Transverse colon (tissue), 4 donors: Measurements from ENCODE around the gene LAMTOR2. TPM values are rescaled to one million over a fixed set of nuclear protein-coding genes. Genes with fewer than 3 reads are reported as not detected.

Experiments used
- DNase-seq: peaks from one replicate; pipeline ENCODE4 v3.0.0-alpha.2; 2019
- H3K27ac ChIP-seq, 4 donors: fragments of 200-600 bp; sonication (generic); 2 replicates each; pipeline ENCODE4 v1.5.1; 2016 to 2018; ENCODE audit warnings: inconsistent platforms in 4 of 4
- H3K27me3 ChIP-seq: fragments of 200-600 bp; sonication (generic); 2 replicates; pipeline ENCODE4 v1.5.1; 2017; ENCODE audit warnings: inconsistent platforms
- H3K36me3 ChIP-seq, 4 donors: fragments of 200-600 bp; sonication (generic); 2 replicates each; pipeline ENCODE4 v1.5.1; 2017 to 2019; ENCODE audit warnings: inconsistent platforms in 4 of 4
- H3K4me1 ChIP-seq, 4 donors: fragments of 200-600 bp; sonication (generic); 2 replicates each; pipeline ENCODE4 v1.5.1; 2017 to 2020; ENCODE audit warnings: inconsistent platforms in 4 of 4
- H3K4me3 ChIP-seq, 4 donors: fragments of 200-600 bp; sonication (generic); 1 replicate in 1 of 4; 2 replicates in 3 of 4; pipeline versions ENCODE4 v1.5.1 to v1.6.1; 2017 to 2019; ENCODE audit warnings: inconsistent platforms in 4 of 4
- H3K9me3 ChIP-seq, 2 donors: fragments of 200-600 bp; sonication (generic); 2 replicates each; pipeline ENCODE4 v1.5.1; 2017 to 2019; ENCODE audit warnings: inconsistent platforms in 2 of 2
- CTCF ChIP-seq, 5 experiments: fragments of 200-600 bp in 3 of 5; fragments of 450-650 bp in 2 of 5; sonication (generic) in 3 of 5; IDR thresholded peaks; 1 replicate in 2 of 5; 2 replicates in 3 of 5; pipeline ENCODE4 v1.5.1; 2016 to 2017; ENCODE audit warnings: antibody characterized with exemption in 5 of 5, inconsistent platforms in 3 of 5, mild to moderate bottlenecking in 2 of 5, moderate library complexity in 1 of 5
- EP300 ChIP-seq: sonication (generic); formaldehyde crosslinking; IDR thresholded peaks from one replicate; pipeline ENCODE4 v1.6.1; 2017; ENCODE audit warnings: antibody characterized with exemption, low read depth
- POLR2A ChIP-seq: fragments of 450-650 bp; IDR thresholded peaks from one replicate; pipeline ENCODE4 v1.6.1; 2016; ENCODE audit warnings: antibody characterized with exemption, mild to moderate bottlenecking, moderate library complexity
- POLR2AphosphoS5 ChIP-seq, 3 donors: sonication (generic); formaldehyde crosslinking; IDR thresholded peaks; one replicate each; pipeline ENCODE4 v1.6.1; 2016; ENCODE audit warnings: antibody characterized with exemption in 3 of 3
- WGBS, 2 donors: methylation state at CpG; one replicate each; pipeline ENCODE4 v1.1.5; 2018; ENCODE audit warnings: low coverage in 1 of 2; 5-methylcytosine and 5-hydroxymethylcytosine counted together
- in situ Hi-C, 4 donors: fragments of 200-750 bp; cut with MboI; loops; one replicate each; pipeline versions ENCODE4 v1.15.0 to v1.15.1; 2017; ENCODE audit warnings: low sequenced_read_pairs in 3 of 4, low pct_ligation_motif_present in 1 of 4, low pct_unique_long_range_greater_than_20kb in 1 of 4
- intact Hi-C: fragments of 100-400 bp; cut with DNase I; formaldehyde crosslinking; loops from one replicate; pipeline ENCODE4 v1.15.1; 2023; ENCODE audit warnings: low total_unique reads
- total RNA-seq, 4 donors: library from RNA; depleted of rRNA; stranded (reverse); fragments of >200 nt; gene quantifications; one replicate each; pipeline ENCODE4 v1.1.0, GENCODE V29; 2016

The LAMTOR2 gene
- total RNA-seq, 4 donors from 2014 or later, result 20.9 to 70.9 (median 47.5) TPM

- in situ Hi-C loops (loop anchor here in 1 of 4 donors (25.0 kb wide), 1 partner anchor 132 kb away; the partner anchor contains the start of gene PMF1), intact Hi-C loops (no loop called here)
- Histone ChIP-seq H3K9me3 (no peaks in the 10 kb centered on the region), H3K4me1 (peaks cover 0 to 27% (median 19%) of the 10 kb centered on the region in 4 donors), H3K4me3 (no peak overlapping the region), H3K27ac (no peak overlapping the region), H3K36me3 (no peaks in the 10 kb centered on the region), H3K27me3 (no peaks in the 10 kb centered on the region)
- no peak for DNase-seq
- WGBS, 2 donors, result 71% methylated on average over 8 of the region's 8 CpGs; no CpG with 5 or more reads in 1 of the 2 donors
- TF ChIP-seq CTCF (IDR thresholded peaks at IDR 0.05), result no peak
- TF ChIP-seq POLR2AphosphoS5 (IDR thresholded peaks at IDR 0.05), result no peak
- TF ChIP-seq EP300, result no peak
- TF ChIP-seq POLR2A, result no peak
These were observed 25.8 kb downstream of the LAMTOR2 start for GRCh38 chr1:156080241-156080862.

- WGBS, 2 donors, result 59% methylated on average over 4 of the region's 4 CpGs; no CpG with 5 or more reads in 1 of the 2 donors
- H3K27ac ChIP-seq, result no peak overlapping the region
- no peaks in the 10 kb centered on the region for H3K9me3 ChIP-seq
- no peaks in the 10 kb centered on the region for H3K36me3 ChIP-seq
- no peaks in the 10 kb centered on the region for H3K27me3 ChIP-seq
- peaks cover 0 to 27% (median 17%) of the 10 kb centered on the region in 4 donors for H3K4me1 ChIP-seq
- H3K4me3 ChIP-seq, result no peak overlapping the region
- TF ChIP-seq POLR2A (no peak), POLR2AphosphoS5 (IDR thresholded peaks at IDR 0.05) (no peak), CTCF (IDR thresholded peaks at IDR 0.05) (no peak), EP300 (no peak)
- in situ Hi-C loops (loop anchor here in 1 of 4 donors (25.0 kb wide), 1 partner anchor 131 kb away; the partner anchor contains the start of gene PMF1), intact Hi-C loops (no loop called here)
- no peak for DNase-seq
These were observed 26.2 kb downstream of the LAMTOR2 start for GRCh38 chr1:156080863-156081179.

GRCh38 chr1:156081180-156081916 lies 26.8 kb downstream of the LAMTOR2 start:
- H3K4me3 ChIP-seq, result peak overlapping the region; percentile 53 to 90 (median 69)
- H3K36me3 ChIP-seq, result no peaks in the 10 kb centered on the region
- TF ChIP-seq CTCF (IDR thresholded peaks at IDR 0.05), result no peak
- TF ChIP-seq POLR2A, result no peak
- TF ChIP-seq EP300, result no peak
- no peak for TF ChIP-seq POLR2AphosphoS5 (IDR thresholded peaks at IDR 0.05)
- H3K27me3 ChIP-seq, result no peaks in the 10 kb centered on the region
- H3K4me1 ChIP-seq, result peaks cover 0 to 27% (median 16%) of the 10 kb centered on the region in 4 donors
- no peaks in the 10 kb centered on the region for H3K9me3 ChIP-seq
- in situ Hi-C loops (loop anchor here in 1 of 4 donors (25.0 kb wide), 1 partner anchor 131 kb away; the partner anchor contains the start of gene PMF1), intact Hi-C loops (no loop called here)
- no peak for DNase-seq
- H3K27ac ChIP-seq, result no peak overlapping the region
- WGBS, 2 donors, result 9 to 14% methylated on average over 7 to 28 of the region's 61 CpGs

- Histone ChIP-seq H3K9me3 (no peaks in the 10 kb centered on the region), H3K36me3 (no peaks in the 10 kb centered on the region), H3K4me3 (peak overlapping the region; percentile 53 to 90 (median 69)), H3K4me1 (peaks cover 0 to 27% (median 16%) of the 10 kb centered on the region in 4 donors), H3K27me3 (no peaks in the 10 kb centered on the region), H3K27ac (peak overlapping the region in 2 of 4 donors; percentile 54 to 72)
- TF ChIP-seq EP300 (no peak), POLR2AphosphoS5 (IDR thresholded peaks at IDR 0.05) (no peak), POLR2A (no peak), CTCF (IDR thresholded peaks at IDR 0.05) (no peak)
- intact Hi-C loops, result no loop called here
- no peak for DNase-seq
- in situ Hi-C loops, result loop anchor here in 1 of 4 donors (25.0 kb wide), 1 partner anchor 130 kb away; the partner anchor contains the start of gene PMF1
- WGBS, 2 donors, result 0% methylated on average over 8 of the region's 10 CpGs; no CpG with 5 or more reads in 1 of the 2 donors
These were observed 27.3 kb downstream of the LAMTOR2 start for GRCh38 chr1:156081917-156082308.
